GM18526 (cell line): ENCODE measurements around the gene MAPKAP1.

Source experiments
- POLR2A ChIP-seq: IDR thresholded peaks from 3 replicates; pipeline ENCODE4 v1.6.1; 2011; ENCODE audit not compliant: insufficient read length; ENCODE audit errors: extremely low read depth

Gene MAPKAP1

DNA sequence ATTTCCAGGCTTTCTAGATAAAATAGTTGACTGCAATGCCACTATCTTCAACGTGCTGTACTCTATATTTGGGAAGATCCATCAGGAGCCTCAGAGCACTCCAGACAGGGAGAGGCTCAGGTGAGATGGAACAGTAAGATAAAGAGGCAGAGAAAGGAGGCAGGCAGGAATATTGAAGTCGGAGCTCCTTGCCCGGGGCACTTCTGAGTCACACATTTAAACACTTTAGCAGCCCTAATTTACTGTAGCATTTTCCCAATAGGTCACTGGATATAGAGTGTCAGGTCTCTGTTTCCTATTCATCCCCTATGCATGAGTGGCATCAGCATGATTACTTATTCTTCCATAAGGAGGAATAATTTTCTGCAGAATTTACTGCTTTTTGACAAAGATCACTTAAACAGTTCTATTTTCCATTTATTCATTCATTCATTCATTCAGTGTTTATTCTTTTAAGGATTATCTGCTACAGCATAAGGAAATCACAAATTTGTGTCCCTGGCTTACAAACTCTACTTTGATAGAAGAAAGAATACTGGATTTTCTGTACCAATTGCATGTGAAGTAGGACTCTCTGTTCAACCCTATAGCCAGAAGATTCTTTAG, 170.7 kb downstream of the MAPKAP1 start:
- TF ChIP-seq POLR2A: no peak

DNA sequence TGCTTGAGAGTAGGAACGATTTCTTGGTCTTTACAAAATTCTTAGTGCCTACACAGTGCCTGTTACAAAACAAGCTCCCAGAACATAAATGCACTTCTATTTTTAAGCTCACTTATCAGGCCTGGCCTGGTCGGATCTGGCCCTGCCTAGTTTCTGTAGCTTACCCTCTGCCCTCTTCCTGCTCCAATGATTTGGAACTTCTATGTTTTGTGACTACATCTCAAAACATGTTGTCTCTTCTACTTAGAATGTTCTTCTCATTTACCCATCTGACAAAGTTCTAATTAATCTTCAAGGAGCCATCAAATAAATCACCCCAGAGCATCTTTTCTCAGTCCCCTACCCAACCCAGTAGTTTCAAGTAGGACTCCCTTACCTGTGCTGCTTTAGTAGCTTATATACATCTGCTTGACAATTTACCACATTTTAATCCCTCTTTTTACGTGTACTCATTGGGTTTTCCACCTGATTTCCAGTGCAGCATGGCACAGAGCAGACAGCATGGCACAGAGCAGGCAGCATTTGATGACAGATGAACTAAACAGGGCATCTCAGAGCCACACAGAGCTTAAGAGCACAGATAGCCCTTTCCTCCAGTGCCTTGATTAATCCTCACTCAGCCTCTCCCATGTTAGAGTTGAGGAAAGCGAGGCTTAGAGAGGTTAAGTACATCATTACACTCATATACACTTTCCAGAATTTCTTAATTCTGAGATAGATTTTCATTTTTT, 171.9 kb downstream of the MAPKAP1 start:
- no peak for TF ChIP-seq POLR2A

DNA sequence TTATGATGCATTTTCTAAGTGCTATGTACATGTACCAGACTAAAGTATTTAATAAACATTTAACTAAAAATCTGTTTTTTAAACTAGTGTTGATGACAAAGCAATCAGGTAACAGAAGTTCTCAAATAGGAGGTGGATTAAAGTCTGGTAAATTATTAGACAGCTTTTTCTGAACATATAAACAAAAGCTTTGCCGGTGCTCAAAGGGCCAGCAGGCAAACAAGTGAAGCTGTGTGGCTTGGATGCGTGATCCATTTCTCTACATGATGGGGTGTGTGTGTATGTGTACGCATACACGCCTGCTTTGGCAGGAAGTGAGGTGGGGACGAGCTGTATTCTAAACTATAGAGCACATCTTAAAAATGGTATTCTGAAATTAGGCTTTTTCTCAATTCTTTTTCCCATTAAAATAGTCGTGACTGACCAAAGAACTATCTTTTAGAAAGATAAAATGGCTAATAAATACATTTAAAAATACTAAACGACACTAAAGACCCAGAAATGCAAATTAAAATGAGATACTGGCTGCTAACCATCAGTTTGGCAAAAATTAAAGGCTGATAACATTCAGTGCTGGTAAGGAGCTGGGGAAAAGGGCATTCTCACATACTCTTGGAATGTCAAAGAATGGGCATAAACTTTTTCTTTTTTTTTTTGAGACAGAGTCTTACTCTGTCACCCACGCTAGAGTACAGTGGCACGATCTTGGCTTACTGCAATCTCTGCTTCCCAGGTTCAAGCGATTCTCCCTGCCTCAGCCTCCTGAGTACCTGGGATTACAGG, 174.0 kb downstream of the MAPKAP1 start:
- TF ChIP-seq POLR2A: no peak

DNA sequence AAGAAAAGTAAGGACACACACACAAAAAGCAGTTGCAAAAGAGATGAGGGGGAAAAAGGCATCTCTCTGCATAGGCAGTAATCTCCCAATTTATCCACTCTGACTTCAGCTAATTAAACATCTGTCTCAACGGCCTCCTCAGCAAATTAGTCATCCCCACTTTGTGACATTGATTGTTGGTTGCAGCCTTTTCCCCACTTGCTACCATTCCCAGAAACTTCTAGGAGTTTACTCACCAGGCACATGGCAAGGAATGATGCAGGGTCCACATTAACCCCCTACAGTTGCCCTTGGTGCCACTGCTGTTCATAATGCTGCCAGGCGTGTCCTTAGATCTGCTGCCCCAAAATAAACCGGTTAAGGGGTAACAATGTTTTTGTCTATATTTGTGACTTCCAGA, 174.6 kb downstream of the MAPKAP1 start:
- no peak for TF ChIP-seq POLR2A

DNA sequence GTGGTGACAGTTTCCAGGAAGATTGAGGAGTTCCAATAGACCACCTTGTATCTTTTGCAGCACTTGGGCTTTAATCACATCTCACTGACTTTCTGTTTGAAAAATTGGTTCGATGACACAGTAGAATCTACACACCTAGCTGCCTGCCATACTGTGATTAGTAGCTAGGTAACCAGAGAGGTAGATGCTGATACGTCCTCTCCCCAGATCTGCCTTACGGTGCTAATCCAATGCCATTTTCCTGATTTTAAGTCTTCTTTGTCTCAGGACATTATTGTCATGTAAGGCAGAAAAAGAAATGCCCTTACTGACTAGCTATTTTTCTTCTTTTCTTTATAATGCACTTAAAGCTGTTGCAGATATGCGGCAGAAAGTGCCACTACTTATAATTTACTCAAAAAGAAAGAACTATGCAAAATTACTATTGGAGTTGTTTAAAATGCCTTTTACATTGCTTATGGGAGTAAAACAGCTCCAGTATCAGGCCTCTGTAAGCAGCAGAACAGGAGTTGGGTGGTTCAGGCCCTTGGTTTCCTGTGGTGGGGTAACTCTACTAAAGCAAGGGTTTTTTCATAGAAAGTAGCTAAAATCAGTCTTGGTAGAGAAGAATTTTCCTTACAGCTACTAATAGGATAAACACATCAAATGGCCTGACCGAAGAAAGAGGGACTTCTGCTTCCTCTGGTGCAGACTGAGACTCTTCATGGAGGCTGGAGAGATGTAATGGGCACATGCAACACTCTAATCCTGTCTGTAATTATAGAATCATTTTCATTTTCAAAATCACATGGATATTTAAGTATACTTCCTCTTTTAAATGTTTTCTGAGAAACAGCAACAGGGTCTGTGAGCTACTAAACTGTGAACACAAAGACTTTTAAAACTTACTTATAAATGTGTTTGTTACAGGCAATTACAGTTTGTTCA, 177.2 kb downstream of the MAPKAP1 start:
- TF ChIP-seq POLR2A: no peak

DNA sequence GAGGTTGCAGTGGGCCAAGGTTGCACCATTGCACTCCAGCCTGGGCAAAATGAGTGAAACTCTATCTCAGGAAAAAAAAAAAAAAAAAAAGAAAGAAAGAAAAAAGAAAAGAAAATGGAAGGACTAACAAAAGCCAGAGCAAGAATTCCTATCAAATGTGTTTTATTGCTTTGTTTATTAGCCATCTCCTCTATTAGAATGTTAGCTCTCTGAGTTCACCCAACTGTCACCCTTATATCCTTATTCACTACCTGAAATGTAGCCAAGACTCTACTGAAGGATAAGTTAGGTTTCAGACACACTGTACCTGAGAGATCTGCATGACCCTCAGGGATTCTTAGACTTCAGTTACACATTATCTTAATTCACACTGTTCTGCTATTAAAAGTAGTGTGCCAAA, 177.9 kb downstream of the MAPKAP1 start:
- TF ChIP-seq POLR2A: no peak

DNA sequence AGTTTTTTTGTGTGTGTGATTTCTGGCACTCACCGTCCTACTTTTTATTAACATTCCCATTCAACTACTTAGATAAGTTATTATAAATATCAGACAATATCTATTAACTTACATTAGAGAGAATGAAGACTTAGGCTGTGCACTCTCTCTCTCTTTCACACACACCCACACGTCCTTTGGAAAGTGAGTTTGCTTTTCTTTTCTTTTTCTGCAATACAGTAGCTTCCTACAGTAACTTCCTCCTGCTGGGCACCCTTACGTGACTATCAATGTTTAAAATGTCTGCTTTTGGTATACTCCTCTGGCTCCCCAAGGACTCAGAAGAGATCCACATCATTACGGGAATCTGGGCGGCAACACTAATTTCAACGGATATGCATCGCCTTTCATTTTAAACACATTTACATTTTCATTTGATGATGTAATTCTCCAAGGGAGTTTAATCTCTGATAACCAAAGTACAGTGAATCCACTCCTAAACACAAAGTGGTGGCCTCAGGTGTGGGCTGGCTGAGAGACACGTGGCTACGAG, 179.5 kb downstream of the MAPKAP1 start:
- TF ChIP-seq POLR2A: no peak

DNA sequence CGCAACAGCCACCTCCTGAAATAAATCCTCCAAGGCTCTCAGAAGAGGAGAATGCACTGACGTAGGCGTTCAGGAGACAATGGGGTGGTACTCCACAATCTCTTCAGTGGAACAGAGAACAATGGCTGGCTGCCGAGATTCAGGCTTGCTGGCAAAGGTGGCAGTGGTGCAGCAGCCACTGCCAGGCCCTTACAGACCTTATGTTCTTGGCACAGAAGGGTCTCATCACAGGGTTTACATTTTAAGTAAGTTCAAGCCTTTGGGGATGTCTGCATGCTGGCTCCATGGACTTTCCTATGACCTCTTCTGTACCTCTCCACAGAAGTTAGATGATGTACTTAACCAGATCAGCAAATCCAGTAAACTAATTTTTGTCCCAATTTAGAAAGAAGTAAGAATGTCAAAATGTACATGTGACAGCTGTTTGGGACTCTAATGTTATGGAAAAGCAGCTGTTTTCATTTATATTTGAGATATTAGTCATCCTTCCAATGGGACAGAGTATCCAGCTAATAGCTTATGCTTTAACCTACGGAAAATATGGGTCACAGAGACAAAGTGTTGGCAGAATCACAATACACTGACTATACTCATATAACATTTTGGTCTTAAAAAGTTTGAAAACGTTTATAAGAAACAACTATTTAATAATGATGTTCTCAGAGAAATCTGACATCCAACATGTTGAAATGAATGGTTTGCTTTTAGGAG, 180.9 kb downstream of the MAPKAP1 start:
- no peak for TF ChIP-seq POLR2A

DNA sequence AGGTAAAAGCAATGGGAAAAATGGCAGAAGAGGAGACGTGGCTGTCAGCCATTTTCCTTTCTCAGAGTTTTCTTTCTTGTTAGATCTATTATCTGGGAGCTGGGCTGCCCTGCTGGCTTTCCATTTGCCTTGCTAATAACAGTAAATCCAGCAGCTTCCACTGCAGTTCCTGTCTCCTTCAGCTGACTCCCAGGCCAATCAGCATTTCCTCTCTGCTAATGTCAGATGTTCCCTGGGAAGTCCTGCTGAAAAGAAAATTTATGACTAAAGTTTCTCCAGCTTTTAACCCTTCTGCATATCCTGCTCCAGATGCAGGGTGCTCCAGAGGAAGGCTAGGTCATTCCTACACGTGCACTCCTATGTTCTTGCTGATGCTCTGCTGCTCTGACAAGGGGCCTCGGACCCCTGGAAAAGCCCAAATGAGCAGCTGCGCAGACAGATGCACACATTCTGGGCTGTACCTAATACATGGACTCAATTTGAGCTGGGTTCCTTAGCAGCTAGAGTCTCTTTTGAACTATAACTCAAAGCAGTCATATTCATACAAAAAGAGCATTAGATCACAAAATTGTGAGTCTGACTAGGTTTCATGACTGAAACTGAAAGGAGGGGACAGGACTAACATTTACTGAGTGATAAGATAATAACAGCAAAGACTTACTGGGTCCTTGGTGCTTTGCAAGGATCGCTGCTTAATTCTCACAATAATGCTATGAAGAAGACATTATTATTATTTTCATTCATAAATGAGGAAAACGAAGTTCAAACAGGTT, 182.2 kb downstream of the MAPKAP1 start:
- TF ChIP-seq POLR2A: no peak

DNA sequence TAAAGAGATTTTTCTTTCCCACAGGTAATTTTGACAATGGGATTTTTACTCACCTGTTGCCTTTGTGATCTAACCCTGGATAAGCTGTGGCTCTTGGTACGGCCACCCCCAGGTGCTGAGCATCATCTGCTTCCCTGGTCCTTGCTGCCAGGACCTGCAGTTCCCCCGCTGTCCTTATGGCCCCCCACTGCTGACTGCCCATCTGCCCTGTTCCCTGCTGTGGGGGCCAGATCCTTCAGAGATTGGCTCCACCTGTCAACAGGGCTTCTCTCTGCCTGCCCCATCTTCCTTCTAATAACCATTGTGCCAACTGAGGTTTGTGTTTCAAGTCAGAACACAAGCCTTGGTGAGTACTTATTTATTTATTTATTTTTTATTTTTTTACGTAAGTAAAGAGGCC, 183.3 kb downstream of the MAPKAP1 start:
- no peak for TF ChIP-seq POLR2A

DNA sequence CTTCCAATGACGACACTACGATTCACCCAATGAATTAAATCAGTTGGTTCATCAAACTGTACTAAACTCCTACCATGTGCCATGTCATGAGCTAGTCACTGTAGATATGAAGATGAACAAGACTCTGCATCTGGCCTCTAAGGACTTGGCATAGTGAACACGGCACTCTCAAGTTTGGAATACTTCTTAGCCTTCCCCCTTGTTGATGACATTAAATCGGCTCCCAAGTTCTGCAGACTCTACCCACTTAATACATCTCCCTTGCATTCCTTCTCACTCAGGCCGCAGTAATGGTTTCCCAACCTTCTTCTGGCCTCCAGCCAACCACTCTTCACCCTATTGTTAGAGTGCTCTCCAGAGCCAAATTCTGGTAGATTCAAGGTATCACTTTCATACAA, 184.7 kb downstream of the MAPKAP1 start:
- no peak for TF ChIP-seq POLR2A

DNA sequence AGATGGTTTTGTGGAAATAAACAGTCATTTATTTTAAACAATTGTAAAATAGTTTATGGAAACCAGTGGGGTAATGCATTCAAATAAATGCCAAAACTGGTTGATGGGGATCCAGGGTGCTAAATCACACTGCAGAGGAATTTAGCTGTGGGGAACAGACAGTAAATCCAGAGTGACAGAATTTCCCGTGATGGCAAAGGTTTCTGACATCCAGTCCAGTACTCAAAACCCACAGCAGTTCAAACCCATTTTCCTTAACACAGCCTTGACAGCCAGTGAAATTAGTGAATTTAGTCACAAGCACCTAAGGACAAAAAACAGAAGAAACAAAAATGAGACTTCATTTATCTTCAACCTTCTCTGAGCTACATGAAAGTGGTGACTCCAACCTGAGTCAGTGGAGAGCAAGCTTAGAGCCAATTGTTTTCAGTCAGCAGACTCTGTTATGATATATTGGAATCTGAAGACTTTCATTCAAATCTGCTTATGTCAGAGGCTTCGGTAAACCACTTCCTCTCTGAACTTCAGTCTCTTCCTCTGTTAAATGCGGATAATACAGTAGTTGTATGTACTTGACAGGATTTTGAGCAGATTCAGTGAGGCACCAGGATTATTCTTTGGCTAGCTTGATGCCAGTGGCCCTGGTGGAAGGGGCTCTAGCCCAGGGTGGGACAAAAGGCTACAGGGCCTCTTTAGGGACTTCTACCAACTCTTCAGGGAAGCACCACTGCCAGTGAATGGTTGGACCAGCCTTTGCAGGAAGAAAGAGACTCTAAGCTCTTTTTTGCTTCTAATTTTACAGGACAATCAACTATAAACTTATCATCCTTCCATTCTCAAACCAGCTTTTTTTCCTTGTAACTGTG, 185.3 kb downstream of the MAPKAP1 start:
- TF ChIP-seq POLR2A: no peak

DNA sequence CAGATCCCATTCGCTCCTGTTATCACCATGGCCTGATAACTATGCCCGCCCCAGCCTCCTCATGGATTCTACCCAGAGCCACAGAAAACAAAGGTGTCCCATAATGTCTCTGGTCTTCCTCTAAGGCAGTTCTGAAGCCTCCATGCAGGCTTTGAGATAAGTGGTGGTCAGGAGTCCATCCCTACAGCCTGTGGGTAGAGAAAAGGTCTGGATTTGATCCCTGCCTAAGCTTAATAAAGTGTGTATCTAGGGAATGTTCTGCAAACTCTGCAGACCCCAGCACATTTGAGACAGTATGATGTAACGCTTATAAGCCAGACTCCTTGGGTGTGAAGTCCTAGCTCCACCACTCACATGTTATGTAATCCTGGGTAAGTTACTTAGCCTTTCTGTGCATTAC, 187.3 kb downstream of the MAPKAP1 start:
- TF ChIP-seq POLR2A: no peak
